NCI-H226 (cell line): ENCODE results near the gene LIME1.
"Not testable (repeated sequence)": the region's sequence is repeated elsewhere in the genome, so short reads cannot be mapped to it uniquely, and the experiment has no call there.

ENCODE experiments used
- DNase-seq: peaks from one replicate; pipeline ENCODE4 v3.0.0-alpha.2; 2015

The LIME1 gene

DNA sequence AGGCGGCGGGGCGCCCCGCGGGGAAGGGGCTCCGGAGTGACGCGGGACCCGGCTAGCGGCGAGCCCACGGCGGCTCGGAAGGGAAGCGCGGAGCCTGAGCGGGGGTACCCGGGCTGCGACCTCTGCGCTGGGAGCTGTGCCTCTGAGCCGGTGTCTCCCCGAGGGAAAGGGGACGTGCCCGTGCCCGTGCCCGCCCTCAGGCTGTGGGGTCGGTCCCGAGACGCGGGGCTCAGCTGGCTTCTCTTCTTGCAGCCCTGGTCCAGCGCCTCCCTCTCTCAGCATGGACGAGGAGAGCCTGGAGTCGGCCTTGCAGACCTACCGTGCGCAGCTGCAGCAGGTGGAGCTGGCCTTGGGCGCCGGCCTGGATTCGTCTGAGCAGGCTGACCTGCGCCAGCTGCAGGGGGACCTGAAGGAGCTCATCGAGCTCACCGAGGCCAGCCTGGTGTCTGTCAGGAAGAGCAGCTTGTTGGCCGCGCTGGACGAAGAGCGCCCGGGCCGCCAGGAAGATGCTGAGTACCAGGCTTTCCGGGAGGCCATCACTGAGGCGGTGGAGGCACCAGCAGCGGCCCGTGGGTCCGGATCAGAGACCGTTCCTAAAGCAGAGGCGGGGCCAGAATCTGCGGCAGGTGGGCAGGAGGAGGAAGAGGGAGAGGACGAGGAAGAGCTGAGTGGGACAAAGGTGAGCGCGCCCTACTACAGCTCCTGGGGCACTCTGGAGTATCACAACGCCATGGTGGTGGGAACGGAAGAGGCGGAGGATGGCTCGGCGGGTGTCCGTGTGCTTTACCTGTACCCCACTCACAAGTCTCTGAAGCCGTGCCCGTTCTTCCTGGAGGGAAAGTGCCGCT lies 27.9 kb upstream of the LIME1 start:
- no peak for DNase-seq

DNA sequence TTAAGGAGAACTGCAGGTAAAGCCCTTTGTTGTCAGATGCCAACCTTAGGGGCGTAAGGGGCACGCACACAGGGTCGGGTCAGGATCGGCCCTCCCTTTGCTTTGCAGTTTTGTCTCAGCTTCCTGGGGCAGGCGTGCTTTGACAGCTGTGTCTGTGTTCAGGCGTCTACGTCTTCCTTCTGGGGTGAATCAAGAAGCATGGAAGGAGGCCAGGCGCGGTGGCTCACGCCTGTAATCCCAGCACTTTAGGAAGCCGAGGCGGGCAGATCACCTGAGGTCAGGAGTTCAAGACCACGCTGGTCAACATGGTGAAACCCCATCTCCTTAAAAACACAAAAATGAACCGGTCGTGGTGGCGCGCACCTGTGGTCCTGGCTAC lies 27.3 kb upstream of the LIME1 start:
- no peak for DNase-seq

DNA sequence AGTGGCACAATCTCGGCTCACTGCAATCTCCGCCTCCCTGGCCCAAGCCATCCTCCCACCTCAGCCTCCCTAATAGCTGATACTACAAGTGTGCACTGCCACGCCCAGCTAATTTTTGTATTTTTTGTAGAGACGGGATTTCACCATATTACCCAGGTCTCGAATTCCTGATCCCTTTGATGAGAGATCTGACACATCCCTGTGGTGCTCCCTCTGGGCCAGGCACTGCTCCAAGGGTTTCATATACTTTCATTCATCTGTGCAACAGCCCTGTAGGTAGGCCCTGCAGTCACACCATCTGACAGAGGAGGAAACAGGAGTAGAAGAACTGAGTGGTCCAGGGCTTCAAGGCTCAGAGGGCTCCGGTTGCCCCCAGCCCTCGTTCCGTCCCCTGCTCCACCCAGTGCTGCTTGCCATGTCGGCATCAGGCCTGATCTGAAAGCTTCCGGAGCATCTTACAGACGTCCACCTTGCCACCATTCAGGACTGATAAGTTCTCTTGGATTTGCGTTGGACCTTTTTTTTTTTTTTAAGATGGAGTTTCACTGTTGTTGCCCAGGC lies 25.3 kb upstream of the LIME1 start:
- DNase-seq: no peak

DNA sequence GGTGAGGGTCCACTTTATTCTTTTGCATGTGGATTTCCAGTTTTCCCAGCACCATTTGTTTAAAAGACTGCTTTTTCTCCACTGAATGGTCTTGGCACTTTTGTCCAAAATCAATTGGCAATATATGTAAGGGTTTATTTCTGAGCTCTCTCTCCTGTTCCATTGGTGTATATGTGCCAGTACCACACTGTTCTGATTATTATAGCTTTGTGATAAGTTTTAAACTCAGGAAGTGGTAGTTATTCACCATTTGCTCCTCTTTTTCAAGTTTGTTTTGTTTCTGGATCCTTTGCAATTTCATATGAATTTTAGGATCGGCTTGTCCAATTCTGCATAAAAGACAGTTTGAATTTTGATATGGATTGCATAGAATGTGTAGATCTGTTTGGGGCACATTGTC lies 24.3 kb upstream of the LIME1 start:
- DNase-seq: no peak

DNA sequence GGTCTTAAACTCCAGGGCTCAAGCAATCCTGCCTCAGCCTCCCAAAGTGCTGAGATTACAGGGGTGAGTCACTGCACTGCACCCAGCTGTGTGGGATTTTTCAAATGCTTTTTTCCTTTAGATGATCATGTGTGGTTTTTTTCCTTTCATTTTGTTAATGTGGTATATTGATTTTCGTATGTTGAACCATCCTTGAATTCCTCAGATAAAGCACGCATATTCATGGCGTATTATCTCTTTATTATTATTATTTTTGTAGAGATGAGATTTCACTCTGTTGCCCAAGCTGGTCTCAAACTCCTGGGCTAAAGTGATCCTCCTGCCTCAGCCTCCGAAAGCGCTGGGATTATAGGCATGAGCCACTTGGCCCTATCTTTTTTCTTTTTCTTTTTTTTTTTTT lies 21.6 kb upstream of the LIME1 start:
- no peak for DNase-seq

DNA sequence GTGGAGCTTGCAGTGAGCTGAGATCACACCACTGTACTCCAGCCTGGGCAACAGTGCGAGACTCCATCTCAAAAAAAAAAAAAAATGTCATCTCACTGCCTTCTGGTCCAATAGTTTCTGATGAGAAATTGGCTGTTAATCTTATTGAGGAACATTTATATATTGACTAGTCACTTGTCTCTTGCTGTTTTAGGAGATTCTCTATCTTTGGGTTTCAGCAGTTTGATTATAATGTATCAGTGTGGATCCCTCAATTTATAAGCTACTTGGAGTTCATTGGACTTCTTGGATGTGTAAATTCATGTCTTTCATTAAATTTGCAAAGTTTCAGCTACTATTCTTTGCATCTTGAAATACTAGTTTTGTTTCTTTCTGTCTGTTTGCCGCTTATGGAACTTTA lies 17.5 kb upstream of the LIME1 start:
- DNase-seq: no peak

DNA sequence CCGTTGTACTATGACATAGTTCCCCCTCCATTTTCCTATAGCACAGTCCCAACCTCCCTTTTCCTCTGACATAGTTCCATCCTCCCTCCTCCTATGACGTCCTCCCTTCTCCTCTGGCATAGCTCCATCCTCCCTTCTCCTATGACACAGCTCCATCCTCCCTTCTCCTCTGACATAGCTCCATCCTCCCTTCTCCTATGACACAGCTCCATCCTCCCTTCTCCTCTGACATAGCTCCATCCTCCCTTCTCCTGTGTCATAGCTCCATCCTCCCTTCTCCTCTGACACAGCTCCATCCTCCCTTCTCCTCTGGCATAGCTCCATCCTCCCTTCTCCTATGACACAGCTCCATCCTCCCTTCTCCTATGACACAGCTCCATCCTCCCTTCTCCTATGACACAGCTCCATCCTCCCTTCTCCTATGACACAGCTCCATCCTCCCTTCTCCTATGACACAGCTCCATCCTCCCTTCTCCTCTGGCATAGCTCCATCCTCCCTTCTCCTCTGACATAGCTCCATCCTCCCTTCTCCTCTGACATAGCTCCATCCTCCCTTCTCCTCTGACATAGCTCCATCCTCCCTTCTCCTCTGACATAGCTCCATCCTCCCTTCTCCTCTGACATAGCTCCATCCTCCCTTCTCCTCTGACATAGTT lies 13.4 kb upstream of the LIME1 start:
- peak; percentile 28 for DNase-seq

DNA sequence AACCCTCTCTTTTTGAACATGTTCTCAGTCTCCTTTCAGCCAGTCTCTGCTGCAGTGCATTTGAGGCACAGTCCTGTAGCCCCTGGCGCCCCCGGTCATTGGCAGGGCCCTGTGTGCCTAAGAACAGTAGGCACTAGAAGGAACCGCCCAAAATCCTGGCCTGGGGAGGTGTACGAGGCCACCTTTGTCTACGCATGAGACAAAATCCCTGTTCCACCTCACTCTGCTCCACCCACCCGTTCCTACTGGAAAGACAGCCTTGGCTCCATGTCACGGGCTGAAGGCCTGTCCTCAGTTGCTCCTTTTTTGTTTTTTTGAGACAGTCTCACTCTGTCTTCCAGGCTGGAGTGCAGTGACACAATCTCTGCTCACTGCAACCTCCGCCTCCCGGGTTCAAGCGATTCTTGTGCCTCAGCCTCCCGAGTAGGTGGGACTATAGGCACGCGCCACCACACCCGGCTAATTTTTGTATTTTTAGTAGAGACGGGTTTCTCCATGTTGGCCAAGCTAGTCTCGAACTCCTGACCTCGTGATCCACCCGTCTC lies 6.2 kb upstream of the LIME1 start:
- not testable (repeated sequence) for DNase-seq

DNA sequence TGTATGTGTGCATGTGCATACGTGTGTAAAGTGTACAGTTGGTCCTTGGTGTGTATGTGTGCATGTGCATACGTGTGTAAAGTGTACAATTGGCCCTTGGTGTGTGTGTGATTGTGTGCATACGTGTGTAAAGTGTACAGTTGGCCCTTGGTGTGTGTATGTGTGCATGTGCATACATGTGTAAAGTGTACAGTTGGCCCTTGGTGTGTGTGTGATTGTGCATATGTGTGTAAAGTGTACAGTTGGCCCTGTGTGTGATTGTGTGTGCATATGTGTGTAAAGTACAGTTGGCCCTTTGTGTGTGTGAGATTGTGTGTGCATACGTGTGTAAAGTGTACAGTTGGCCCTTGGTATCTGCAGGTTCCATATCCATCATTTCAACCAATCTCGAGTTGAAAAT lies 5.1 kb upstream of the LIME1 start:
- DNase-seq: no peak

DNA sequence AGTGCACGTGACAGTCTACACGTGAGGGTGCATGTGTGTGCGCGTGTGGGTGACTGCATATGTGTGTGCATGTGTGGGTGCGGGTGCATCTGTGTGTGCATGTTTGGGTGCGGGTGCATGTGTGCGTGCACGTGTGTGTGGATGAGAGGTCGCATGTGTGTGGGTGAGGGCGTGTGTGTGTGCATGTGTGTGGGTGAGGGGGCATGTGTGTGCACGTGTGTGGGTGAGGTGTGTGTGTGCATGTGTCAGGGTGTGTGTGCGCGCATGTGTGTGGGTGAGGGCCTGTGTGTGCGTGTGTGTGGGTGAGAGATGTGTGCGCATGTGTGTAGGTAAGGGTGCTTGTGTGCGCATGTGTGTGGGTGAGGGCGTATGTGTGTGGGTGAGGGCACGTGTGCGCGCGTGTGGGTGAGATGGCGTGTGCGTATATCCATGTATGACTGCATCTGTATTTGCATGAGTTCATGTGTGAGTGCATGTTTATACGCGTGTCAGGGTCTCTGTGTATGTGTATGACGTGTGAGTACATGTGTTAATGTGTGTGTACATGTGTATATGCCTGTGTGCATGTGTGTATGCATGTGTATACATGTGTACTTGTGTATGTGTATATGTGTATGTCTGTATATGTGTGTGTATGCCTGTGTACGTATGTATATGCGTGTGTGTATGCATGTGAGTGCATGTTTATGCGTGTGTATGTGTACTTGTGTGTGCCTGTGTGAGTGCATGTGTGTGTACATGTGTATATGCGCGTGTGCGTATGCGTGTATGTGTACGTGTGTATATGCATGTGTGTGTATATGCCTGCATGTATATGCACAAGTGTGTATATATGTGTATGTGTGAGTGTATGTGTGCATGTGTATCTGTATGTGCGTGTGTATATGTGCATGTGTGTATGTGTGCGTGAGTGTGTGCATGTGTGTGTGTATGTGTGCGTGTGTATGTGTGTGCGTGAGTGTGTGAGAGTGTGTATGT lies 4.1 kb upstream of the LIME1 start:
- no peak for DNase-seq

DNA sequence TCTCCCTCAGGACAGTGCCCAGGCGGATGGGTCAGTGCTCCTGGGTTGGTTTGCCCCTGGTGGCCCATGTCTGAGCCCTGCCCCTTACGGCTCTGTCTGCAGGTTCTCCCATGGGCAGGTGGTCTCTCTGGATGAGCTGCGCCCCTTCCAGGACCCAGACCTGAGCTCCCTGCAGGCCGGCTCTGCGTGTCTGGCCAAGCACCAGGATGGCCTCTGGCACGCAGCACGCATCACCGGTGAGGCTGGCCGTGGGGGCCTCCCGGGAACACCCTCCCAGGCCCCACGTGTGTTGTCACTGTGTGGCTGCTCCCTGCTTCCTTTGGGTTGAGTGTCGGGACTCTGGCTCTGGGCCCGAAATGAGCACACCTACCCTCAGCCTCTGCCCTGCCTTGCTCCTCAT lies 3.3 kb upstream of the LIME1 start:
- no peak for DNase-seq

DNA sequence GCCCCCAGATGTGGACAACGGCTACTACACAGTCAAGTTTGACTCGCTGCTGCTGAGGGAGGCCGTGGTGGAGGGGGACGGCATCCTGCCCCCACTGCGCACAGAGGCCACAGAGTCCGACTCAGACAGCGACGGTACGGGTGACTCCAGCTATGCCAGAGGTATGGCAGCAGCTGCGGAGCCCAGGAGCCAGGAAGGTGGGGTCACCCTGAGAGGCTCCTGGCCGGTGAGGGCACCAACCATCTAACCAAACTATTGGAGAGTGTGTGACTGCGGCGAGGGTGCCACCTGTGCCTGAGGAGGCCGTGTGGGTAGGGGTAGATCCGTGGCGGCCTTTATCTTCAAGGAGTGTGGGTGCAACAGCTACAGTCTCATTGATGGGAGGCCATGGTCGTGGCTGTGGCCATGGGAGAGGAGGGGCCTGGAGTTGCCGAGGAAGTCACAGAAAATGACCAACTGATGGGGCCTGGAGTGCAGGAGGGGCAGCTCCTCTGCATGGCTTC lies 2.8 kb upstream of the LIME1 start:
- DNase-seq: no peak

DNA sequence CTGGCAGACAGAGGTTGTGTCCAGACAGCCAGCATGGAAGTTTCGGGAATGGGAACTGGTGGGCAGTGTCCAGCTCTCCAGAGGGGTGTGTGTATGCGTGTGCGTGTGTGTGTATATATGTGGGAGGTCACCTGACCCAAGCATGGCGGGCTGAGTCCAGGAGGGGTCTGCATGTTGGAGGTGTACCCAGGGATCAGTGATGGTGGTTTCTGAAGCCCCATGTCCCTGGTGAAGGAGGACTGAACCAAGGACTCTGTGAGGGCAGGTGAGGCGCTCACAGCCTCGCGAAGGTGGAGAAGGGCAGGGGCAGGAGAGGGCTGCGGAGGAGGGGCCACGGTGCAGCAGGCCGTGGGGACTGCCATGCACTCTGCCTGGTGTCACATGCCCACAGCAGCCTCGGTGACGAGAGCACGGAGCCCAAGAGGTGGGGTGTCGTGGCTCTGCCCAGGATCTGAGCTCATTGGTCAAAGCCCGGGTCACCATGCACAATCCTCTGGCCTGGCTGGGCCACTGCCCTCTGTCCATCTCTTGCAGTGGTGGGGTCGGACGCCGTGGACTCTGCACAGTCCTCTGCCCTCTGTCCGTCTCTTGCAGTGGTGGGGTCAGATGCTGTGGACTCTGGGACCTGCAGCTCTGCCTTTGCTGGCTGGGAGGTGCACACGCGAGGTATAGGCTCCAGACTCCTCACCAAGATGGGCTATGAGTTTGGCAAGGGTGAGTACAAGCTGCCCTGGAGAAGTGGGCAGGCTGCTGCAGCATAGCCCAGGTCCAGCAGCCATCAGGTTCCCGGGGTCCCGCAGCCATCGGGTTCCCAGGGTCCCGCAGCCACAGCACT lies 2.1 kb upstream of the LIME1 start:
- no peak for DNase-seq

DNA sequence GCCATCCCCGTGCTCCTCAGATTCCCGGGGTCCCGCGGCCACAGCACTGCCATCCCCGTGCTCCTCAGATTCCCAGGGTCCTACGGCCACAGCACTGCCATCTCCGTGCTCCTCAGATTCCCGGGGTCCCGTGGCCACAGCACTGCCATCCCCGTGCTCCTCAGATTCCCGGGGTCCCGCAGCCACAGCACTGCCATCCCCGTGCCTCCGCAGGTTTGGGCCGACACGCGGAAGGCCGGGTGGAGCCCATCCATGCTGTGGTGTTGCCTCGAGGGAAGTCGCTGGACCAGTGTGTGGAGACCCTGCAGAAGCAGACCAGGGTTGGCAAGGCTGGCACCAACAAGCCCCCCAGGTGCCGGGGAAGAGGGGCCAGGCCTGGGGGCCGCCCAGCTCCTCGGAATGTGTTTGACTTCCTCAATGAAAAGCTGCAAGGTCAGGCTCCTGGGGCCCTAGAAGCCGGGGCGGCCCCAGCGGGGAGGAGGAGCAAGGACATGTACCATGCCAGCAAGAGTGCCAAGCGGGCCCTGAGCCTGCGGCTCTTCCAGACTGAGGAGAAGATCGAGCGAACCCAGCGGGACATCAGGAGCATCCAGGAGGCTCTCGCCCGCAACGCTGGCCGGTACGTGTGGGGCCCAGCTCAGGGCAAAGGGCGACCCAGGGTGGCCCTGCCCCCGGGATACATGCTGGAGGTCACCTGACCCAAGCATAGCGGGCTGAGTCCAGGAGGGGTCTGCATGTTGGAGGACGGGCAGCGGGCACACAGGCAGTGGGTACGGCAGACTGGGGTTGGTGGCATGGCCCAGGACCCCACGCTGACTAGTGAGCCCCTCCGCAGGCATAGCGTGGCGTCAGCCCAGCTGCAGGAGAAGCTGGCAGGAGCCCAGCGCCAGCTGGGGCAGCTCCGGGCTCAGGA lies 1.3 kb upstream of the LIME1 start:
- DNase-seq: no peak

DNA sequence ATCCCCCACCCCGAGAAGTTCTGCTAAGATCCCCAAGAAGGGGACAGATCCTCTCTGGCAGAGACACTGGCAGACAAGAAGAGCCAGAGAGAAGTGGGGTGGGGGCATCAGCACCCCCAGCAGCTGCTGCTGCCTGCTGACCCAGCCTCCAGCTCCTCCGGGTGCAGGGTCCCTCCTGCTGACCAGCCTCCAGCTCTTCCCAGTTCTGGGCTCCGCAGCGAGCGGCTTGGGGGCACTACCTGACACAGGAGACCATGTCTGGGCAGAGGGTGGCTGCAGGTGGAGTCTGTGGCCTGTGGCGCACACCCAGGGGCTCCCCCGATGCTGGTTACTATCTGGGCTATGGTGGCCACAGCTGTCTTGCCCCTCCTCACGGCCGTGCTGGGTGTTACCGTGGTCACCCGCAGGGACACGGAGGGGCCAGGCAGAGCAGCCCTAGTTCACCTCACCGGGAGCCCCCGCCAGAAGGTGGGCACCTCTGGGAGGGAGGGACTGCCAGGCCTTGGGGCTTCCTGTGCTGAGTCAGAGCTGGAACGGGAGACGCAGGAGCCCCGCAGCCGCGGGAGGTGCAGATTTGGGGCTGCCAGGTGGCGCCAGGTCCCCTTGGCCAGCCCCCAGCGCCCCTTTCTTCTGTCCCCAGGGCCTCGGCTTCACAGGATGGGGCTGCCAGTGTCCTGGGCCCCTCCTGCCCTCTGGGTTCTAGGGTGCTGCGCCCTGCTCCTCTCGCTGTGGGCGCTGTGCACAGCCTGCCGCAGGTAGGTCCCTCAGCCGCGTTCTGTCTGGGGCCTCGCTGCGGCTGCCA lies 630 bp downstream of the LIME1 start:
- DNase-seq: no peak

DNA sequence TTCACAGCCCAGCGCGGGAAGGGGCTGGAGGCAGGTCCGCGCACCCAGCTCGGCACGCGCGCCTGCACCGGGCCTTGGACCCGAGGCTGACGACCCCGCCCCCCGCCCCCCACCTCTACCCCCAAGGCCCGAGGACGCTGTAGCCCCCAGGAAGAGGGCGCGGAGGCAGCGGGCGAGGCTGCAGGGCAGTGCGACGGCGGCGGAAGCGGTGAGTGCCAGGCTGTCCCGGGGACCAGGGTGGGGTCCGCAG lies 1.2 kb downstream of the LIME1 start:
- DNase-seq: no peak

DNA sequence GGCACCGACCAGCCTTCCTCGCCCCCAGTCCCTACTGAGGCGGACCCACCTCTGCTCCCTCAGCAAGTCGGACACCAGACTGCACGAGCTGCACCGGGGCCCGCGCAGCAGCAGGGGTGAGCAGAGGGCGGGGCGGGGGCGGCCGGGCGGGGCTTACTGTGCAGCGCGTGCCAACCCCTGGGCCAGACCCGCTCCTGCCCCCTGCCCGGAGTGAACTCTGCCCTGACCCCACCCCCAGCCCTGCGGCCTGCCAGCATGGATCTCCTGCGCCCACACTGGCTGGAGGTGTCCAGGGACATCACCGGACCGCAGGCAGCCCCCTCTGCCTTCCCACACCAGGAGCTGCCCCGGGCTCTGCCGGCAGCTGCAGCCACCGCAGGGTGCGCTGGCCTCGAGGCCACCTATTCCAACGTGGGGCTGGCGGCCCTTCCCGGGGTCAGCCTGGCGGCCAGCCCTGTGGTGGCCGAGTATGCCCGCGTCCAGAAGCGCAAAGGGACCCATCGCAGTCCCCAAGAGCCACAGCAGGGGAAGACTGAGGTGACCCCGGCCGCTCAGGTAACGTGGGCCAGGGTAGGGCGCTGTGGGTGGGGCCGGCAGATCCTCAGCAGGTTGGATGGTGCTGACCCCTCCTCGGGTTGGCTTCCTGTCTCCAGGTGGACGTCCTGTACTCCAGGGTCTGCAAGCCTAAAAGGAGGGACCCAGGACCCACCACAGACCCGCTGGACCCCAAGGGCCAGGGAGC lies 1.7 kb downstream of the LIME1 start:
- no peak for DNase-seq

DNA sequence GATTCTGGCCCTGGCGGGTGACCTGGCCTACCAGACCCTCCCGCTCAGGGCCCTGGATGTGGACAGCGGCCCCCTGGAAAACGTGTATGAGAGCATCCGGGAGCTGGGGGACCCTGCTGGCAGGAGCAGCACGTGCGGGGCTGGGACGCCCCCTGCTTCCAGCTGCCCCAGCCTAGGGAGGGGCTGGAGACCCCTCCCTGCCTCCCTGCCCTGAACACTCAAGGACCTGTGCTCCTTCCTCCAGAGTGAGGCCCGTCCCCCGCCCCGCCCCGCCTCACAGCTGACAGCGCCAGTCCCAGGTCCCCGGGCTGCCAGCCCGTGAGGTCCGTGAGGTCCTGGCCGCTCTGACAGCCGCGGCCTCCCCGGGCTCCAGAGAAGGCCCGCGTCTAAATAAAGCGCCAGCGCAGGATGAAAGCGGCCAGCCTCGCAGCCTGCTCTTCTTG lies 2.2 kb downstream of the LIME1 start:
- DNase-seq: no peak
